Measurements from ENCODE around the gene PRTN3.

GRCh38 chr19:806815-807421 is 33.9 kb upstream of the PRTN3 start:
- TF ChIP-seq CTCF (IDR thresholded peaks at IDR 0.05; ENCODE audit: low read depth, low read length) (no peak), EZH2phosphoT487 (IDR thresholded peaks at IDR 0.05; ENCODE audit: low read depth) (no peak)
